ENCODE results near the gene SIM1.

- TF ChIP-seq CTCF (IDR thresholded peaks at IDR 0.05; ENCODE audit: borderline replicate concordance, extremely low read depth, low read length, poor library complexity, severe bottlenecking) = no peak
- TF ChIP-seq EZH2 (IDR thresholded peaks at IDR 0.05; ENCODE audit: borderline replicate concordance, low read depth, low read length, severe bottlenecking) = no peak
Measured at GRCh38 chr6:100382767-100383195, 81.9 kb downstream of the SIM1 start.

All from DND-41 (cell line).